ENCODE measurements around the gene DLGAP1.

DLGAP1 gene

DNA sequence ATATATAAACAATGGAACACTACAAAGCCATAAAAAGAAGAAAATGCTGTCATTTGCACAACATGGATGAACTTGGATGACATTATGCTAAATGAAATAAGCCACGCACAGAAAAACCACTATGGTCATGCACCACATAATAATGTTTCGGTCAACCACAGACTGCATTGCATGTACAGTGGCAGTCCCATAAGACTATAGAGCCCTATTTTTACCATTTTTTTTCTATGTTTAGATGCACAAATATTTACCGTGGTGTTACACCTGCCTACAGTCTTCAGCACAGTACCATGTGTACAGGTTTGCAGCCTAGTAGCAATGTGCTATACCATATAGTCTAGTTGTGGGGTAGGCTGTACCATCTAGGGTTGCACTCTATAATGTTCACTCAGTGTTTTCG lies 476.1 kb downstream of the DLGAP1 start (continued):
- no peak for TF ChIP-seq ZNF18 (tag by site-specific recombination; IDR thresholded peaks at IDR 0.05)
- no peak for TF ChIP-seq ZNF837 (tag by site-specific recombination; IDR thresholded peaks at IDR 0.05)
- no peak for TF ChIP-seq ZNF19 (tag by site-specific recombination; IDR thresholded peaks at IDR 0.05; ENCODE audit: low read depth)
- TF ChIP-seq PRDM10 (tag by site-specific recombination; IDR thresholded peaks at IDR 0.05), result no peak
- TF ChIP-seq ZNF792 (tag by site-specific recombination; IDR thresholded peaks at IDR 0.05), result no peak
- no peak for TF ChIP-seq ZNF529 (tag by site-specific recombination; IDR thresholded peaks at IDR 0.05; ENCODE audit: insufficient replicate concordance)
- no peak for TF ChIP-seq ZNF26 (tag by site-specific recombination; IDR thresholded peaks at IDR 0.05)
- TF ChIP-seq, protein P1, sequence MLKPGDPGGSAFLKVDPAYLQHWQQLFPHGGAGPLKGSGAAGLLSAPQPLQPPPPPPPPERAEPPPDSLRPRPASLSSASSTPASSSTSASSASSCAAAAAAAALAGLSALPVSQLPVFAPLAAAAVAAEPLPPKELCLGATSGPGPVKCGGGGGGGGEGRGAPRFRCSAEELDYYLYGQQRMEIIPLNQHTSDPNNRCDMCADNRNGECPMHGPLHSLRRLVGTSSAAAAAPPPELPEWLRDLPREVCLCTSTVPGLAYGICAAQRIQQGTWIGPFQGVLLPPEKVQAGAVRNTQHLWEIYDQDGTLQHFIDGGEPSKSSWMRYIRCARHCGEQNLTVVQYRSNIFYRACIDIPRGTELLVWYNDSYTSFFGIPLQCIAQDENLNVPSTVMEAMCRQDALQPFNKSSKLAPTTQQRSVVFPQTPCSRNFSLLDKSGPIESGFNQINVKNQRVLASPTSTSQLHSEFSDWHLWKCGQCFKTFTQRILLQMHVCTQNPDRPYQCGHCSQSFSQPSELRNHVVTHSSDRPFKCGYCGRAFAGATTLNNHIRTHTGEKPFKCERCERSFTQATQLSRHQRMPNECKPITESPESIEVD (tag by site-specific recombination; IDR thresholded peaks at IDR 0.05), result no peak
- no peak for TF ChIP-seq ZNF157 (tag by site-specific recombination; IDR thresholded peaks at IDR 0.05)
- no peak for TF ChIP-seq ZNF292 (tag by site-specific recombination; IDR thresholded peaks at IDR 0.05; ENCODE audit: borderline replicate concordance, low read depth)

- POLR2A ChIA-PET, result no interaction called here
These were observed 481.8 kb downstream of the DLGAP1 start for GRCh38 chr18:3973191-3973850.

More at GRCh38 chr18:3973191-3973850, 481.8 kb downstream of the DLGAP1 start:
- TF ChIP-seq ZNF626 (tag by site-specific recombination; IDR thresholded peaks at IDR 0.05) (no peak), ZNF785 (tag by site-specific recombination; IDR thresholded peaks at IDR 0.05) (no peak), ZNF266 (tag by site-specific recombination; IDR thresholded peaks at IDR 0.05; ENCODE audit: low read depth) (no peak), SCRT2 (tag by site-specific recombination; IDR thresholded peaks at IDR 0.05) (no peak), ZNF239 (tag by site-specific recombination; IDR thresholded peaks at IDR 0.05) (no peak), ZNF169 (tag by site-specific recombination; IDR thresholded peaks at IDR 0.05) (no peak), ZNF223 (tag by site-specific recombination; IDR thresholded peaks at IDR 0.05) (no peak), GLI2 (tag by site-specific recombination; IDR thresholded peaks at IDR 0.05; ENCODE audit: borderline replicate concordance, low read depth) (no peak), ZNF23 (tag by site-specific recombination; IDR thresholded peaks at IDR 0.05; ENCODE audit: borderline replicate concordance) (no peak), ZFHX2 (tag by site-specific recombination; conservative IDR thresholded peaks at IDR 0.05) (no peak), ZNF248 (tag by site-specific recombination; IDR thresholded peaks at IDR 0.05) (no peak), REPIN1 (tag by site-specific recombination; IDR thresholded peaks at IDR 0.05; ENCODE audit: low read depth) (no peak), MEIS1 (CRISPR knock-in tag; IDR thresholded peaks at IDR 0.05; ENCODE audit: borderline replicate concordance) (no peak)
- TF ChIP-seq, protein P2, sequence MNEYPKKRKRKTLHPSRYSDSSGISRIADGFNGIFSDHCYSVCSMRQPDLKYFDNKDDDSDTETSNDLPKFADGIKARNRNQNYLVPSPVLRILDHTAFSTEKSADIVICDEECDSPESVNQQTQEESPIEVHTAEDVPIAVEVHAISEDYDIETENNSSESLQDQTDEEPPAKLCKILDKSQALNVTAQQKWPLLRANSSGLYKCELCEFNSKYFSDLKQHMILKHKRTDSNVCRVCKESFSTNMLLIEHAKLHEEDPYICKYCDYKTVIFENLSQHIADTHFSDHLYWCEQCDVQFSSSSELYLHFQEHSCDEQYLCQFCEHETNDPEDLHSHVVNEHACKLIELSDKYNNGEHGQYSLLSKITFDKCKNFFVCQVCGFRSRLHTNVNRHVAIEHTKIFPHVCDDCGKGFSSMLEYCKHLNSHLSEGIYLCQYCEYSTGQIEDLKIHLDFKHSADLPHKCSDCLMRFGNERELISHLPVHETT (tag by site-specific recombination; IDR thresholded peaks at IDR 0.05), result no peak
- Histone ChIP-seq H3K4me3 (ENCODE audit: low read depth, low read length) (no peak overlapping the region), H3K9me3 (ENCODE audit: control insufficient read depth, insufficient read depth, low read depth, low read length) (no peaks in the 10 kb centered on the region), H3K27ac (ENCODE audit: extremely low read depth, low read depth, low read length) (no peak overlapping the region), H3K4me1 (ENCODE audit: control insufficient read depth, insufficient read depth, low read length) (no peaks in the 10 kb centered on the region), H3K36me3 (ENCODE audit: control insufficient read depth in 2 of 2, insufficient read depth in 1 of 2, low read length in 2 of 2) (no peaks in the 10 kb centered on the region)
- CTCF ChIA-PET, result interaction anchor here (0.6 to 1.5 kb wide), 4 partner anchors 12 to 267 kb away, joined by 3 to 8 read pairs (median 6); no protein-coding TSS in a partner anchor
